Muscle of back (tissue), 11 donors: Measurements from ENCODE around the gene MEG3. TPM values are rescaled to one million over a fixed set of nuclear protein-coding genes. Genes with fewer than 3 reads are reported as not detected.

ENCODE experiments used
- DNase-seq, 3 donors: peaks; one replicate each; pipeline versions ENCODE4 v3.0.0 to v3.0.0-alpha.2; 2013
- polyA plus RNA-seq, 10 donors: library from polyadenylated mRNA; unstranded; fragments of 120-200 nt; gene quantifications; one replicate each; pipeline ENCODE4 v1.2.1, GENCODE V29; 2013; ENCODE audit not compliant: insufficient read length in 10 of 10

Gene MEG3
- polyA plus RNA-seq, 10 donors: 2,465 to 7,650 (median 4,019) TPM

GRCh38 chr14:100861188-100861936, 35.4 kb downstream of the MEG3 start:
- DNase-seq: no peak

GRCh38 chr14:100861937-100862247, 36.0 kb downstream of the MEG3 start:
- no peak for DNase-seq

- DNase-seq: no peak
Observed at GRCh38 chr14:100862277-100862676, 36.4 kb downstream of the MEG3 start.

- no peak for DNase-seq
Observed at GRCh38 chr14:100862793-100863192, 36.9 kb downstream of the MEG3 start.

GRCh38 chr14:100864206-100864605, 38.3 kb downstream of the MEG3 start:
- no peak for DNase-seq

GRCh38 chr14:100864960-100865681, 39.2 kb downstream of the MEG3 start:
- no peak for DNase-seq

GRCh38 chr14:100865682-100866591, 40.0 kb downstream of the MEG3 start:
- no peak for DNase-seq

GRCh38 chr14:100866666-100867630, 41.0 kb downstream of the MEG3 start:
- no peak for DNase-seq

- DNase-seq: no peak
Observed at GRCh38 chr14:100867631-100868315, 41.9 kb downstream of the MEG3 start.

GRCh38 chr14:100868621-100869370, 42.9 kb downstream of the MEG3 start:
- no peak for DNase-seq

- DNase-seq: peak in 2 of 3 donors; percentile 48 to 58
Observed at GRCh38 chr14:100871234-100872186, 45.6 kb downstream of the MEG3 start.

- peak in 1 of 3 donors; percentile 58 for DNase-seq
Observed at GRCh38 chr14:100872259-100873095, 46.6 kb downstream of the MEG3 start.

GRCh38 chr14:100873096-100873482, 47.2 kb downstream of the MEG3 start:
- DNase-seq: no peak

- no peak for DNase-seq
Observed at GRCh38 chr14:100874051-100874410, 48.1 kb downstream of the MEG3 start.

- DNase-seq: no peak
Observed at GRCh38 chr14:100874411-100875091, 48.6 kb downstream of the MEG3 start.

GRCh38 chr14:100875126-100875525, 49.2 kb downstream of the MEG3 start:
- no peak for DNase-seq
